Measurements from ENCODE around the gene FOXO6.

FOXO6 gene

GRCh38 chr1:41419584-41420295 lies 58.5 kb downstream of the FOXO6 start:
- H3K36me3 ChIP-seq (ENCODE audit: control insufficient read depth, insufficient read depth, low read length), result no peaks in the 10 kb centered on the region
- H3K9ac ChIP-seq, result no peak overlapping the region
- H3K27me3 ChIP-seq (ENCODE audit: control insufficient read depth, insufficient read depth, low read length), result no peaks in the 10 kb centered on the region
- H3K4me3 ChIP-seq (ENCODE audit: low read depth, low read length), result no peak overlapping the region
- TF ChIP-seq, protein P1, sequence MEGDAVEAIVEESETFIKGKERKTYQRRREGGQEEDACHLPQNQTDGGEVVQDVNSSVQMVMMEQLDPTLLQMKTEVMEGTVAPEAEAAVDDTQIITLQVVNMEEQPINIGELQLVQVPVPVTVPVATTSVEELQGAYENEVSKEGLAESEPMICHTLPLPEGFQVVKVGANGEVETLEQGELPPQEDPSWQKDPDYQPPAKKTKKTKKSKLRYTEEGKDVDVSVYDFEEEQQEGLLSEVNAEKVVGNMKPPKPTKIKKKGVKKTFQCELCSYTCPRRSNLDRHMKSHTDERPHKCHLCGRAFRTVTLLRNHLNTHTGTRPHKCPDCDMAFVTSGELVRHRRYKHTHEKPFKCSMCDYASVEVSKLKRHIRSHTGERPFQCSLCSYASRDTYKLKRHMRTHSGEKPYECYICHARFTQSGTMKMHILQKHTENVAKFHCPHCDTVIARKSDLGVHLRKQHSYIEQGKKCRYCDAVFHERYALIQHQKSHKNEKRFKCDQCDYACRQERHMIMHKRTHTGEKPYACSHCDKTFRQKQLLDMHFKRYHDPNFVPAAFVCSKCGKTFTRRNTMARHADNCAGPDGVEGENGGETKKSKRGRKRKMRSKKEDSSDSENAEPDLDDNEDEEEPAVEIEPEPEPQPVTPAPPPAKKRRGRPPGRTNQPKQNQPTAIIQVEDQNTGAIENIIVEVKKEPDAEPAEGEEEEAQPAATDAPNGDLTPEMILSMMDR (IDR thresholded peaks at IDR 0.05), result no peak
- no peak overlapping the region for H2AFZ ChIP-seq
- H3K27ac ChIP-seq, result no peak overlapping the region
- H3K4me1 ChIP-seq, result no peaks in the 10 kb centered on the region
- H3K79me2 ChIP-seq, result no peaks in the 10 kb centered on the region
- no peak overlapping the region for H3K4me2 ChIP-seq (ENCODE audit: low read length)
- H3K9me3 ChIP-seq (ENCODE audit: control insufficient read depth, low read length), result no peaks in the 10 kb centered on the region

DNA sequence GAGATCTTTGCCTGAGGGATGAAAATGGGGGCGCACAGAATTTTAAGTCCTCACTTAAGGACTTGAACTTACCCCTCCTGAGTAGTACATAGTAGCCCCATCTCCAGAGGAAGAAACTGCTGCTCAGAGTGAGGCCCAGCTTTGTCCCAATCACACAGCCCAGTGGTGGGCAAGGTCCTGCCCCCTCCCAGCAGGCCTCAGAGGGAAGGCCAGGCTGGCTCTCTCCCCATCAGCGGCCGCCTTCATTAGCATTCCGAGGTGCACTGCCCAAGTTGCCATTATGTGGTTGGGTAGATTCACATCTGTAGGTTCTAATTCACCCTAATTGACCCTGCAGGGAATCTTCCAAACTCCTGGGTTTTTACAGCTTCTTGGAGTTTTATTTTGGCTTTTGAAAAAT lies 59.1 kb downstream of the FOXO6 start:
- H3K27ac ChIP-seq, result no peak overlapping the region

DNA sequence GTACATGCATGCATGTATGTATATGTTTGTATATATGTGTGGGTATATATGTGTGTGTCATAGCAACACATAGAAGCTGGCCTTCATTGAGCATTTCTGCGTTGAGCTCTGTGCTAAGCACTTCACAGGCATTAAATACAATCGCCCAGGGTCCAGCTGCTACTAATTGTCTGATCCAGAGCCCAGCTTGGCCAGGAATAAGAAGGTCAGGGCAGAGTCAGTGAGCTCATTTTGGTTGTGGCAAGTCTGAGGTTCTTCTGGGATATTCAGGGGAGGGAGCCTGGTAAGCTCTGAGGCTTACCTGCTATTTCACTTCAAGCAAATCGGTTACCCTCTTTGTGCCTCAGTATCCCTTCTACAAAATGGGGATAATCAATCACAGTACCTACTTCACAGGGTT lies 59.6 kb downstream of the FOXO6 start:
- TF ChIP-seq, protein P1 (IDR thresholded peaks at IDR 0.05), result no peak
- Histone ChIP-seq H3K4me3 (ENCODE audit: low read depth, low read length) (no peak overlapping the region), H3K79me2 (no peaks in the 10 kb centered on the region), H3K36me3 (ENCODE audit: control insufficient read depth, insufficient read depth, low read length) (no peaks in the 10 kb centered on the region), H3K9me3 (ENCODE audit: control insufficient read depth, low read length) (no peaks in the 10 kb centered on the region), H3K9ac (no peak overlapping the region), H3K4me2 (ENCODE audit: low read length) (no peak overlapping the region), H3K27ac (no peak overlapping the region), H2AFZ (no peak overlapping the region), H3K4me1 (no peaks in the 10 kb centered on the region), H3K27me3 (ENCODE audit: control insufficient read depth, insufficient read depth, low read length) (no peaks in the 10 kb centered on the region)

More for the DNA sequence above, 59.1 kb downstream of the FOXO6 start:
- Histone ChIP-seq H3K4me3 (ENCODE audit: low read depth, low read length) (no peak overlapping the region), H3K27me3 (ENCODE audit: control insufficient read depth, insufficient read depth, low read length) (no peaks in the 10 kb centered on the region), H3K4me2 (ENCODE audit: low read length) (no peak overlapping the region), H3K9ac (no peak overlapping the region), H3K4me1 (no peaks in the 10 kb centered on the region), H2AFZ (no peak overlapping the region), H3K9me3 (ENCODE audit: control insufficient read depth, low read length) (no peaks in the 10 kb centered on the region), H3K79me2 (no peaks in the 10 kb centered on the region), H3K36me3 (ENCODE audit: control insufficient read depth, insufficient read depth, low read length) (no peaks in the 10 kb centered on the region)
- TF ChIP-seq, protein P1 (IDR thresholded peaks at IDR 0.05), result no peak

DNA sequence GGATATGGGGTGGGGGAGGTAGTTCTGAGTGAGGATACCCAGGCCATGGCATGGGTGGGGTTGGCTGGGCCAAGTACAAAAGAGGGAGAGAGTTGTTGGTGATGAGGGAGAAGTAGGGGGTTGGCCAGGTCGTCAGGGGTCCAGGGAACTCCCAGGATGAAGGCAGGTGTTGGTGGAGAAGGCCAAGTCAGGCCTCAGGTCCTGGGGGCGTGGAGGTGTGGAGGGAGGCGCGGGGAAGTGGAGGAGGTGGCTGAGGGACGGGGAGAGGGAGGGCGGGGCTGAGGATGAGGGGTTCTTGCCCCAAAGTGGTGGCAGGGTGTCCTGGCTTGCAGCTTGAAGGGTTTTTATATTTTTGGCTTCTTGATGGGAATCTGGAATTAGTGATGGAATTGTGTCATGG lies 61.1 kb downstream of the FOXO6 start:
- no peak overlapping the region for H2AFZ ChIP-seq
- H3K27me3 ChIP-seq (ENCODE audit: control insufficient read depth, insufficient read depth, low read length), result no peaks in the 10 kb centered on the region
- no peaks in the 10 kb centered on the region for H3K36me3 ChIP-seq (ENCODE audit: control insufficient read depth, insufficient read depth, low read length)
- no peak overlapping the region for H3K9ac ChIP-seq
- TF ChIP-seq, protein P1 (IDR thresholded peaks at IDR 0.05), result no peak
- no peak overlapping the region for H3K4me2 ChIP-seq (ENCODE audit: low read length)
- no peak overlapping the region for H3K4me3 ChIP-seq (ENCODE audit: low read depth, low read length)
- H3K9me3 ChIP-seq (ENCODE audit: control insufficient read depth, low read length), result no peaks in the 10 kb centered on the region
- H3K27ac ChIP-seq, result no peak overlapping the region
- no peaks in the 10 kb centered on the region for H3K79me2 ChIP-seq
- H3K4me1 ChIP-seq, result no peaks in the 10 kb centered on the region
